GM18867 (cell line): ENCODE results near the gene IL3RA.
A peak's percentile ranks its signal among the peaks of the same experiment; 100 is the strongest.
"Not testable (repeated sequence)": the region's sequence is repeated elsewhere in the genome, so short reads cannot be mapped to it uniquely, and the experiment has no call there.

Source experiments
- ATAC-seq: cut with Tn5 transposase; IDR thresholded peaks from one replicate; pipeline ENCODE4 v1.9.1; 2021; ENCODE audit warnings: mild to moderate bottlenecking, moderate library complexity; ENCODE audit not compliant: unreplicated experiment

IL3RA gene

GRCh38 chrX:1327651-1328304, 8.8 kb upstream of the IL3RA start:
- ATAC-seq: peak; percentile 32

GRCh38 chrX:1330605-1331004, 6.0 kb upstream of the IL3RA start:
- no peak for ATAC-seq

GRCh38 chrX:1332433-1332832, 4.2 kb upstream of the IL3RA start:
- ATAC-seq: not testable (repeated sequence)

- ATAC-seq: no peak
These were observed 1.7 kb upstream of the IL3RA start for GRCh38 chrX:1334854-1335253.

- peak; percentile 30 for ATAC-seq
These were observed 579 bp downstream of the IL3RA start for GRCh38 chrX:1336948-1337779.

- ATAC-seq: no peak
These were observed 5.1 kb downstream of the IL3RA start for GRCh38 chrX:1341545-1342184.

GRCh38 chrX:1349606-1350005, 13.0 kb downstream of the IL3RA start:
- ATAC-seq: not testable (repeated sequence)

- no peak for ATAC-seq
These were observed 15.6 kb downstream of the IL3RA start for GRCh38 chrX:1351981-1352714.

- no peak for ATAC-seq
These were observed 17.7 kb downstream of the IL3RA start for GRCh38 chrX:1354036-1355019.

GRCh38 chrX:1355131-1356046, 18.8 kb downstream of the IL3RA start:
- ATAC-seq: no peak

- ATAC-seq: no peak
These were observed 21.4 kb downstream of the IL3RA start for GRCh38 chrX:1357993-1358392.

- ATAC-seq: no peak
These were observed 22.4 kb downstream of the IL3RA start for GRCh38 chrX:1358793-1359476.

- no peak for ATAC-seq
These were observed 22.9 kb downstream of the IL3RA start for GRCh38 chrX:1359477-1359873.

- ATAC-seq: no peak
These were observed 23.6 kb downstream of the IL3RA start for GRCh38 chrX:1360171-1360570.

GRCh38 chrX:1361275-1361674, 24.7 kb downstream of the IL3RA start:
- no peak for ATAC-seq

- no peak for ATAC-seq
These were observed 25.3 kb downstream of the IL3RA start for GRCh38 chrX:1361910-1362309.

GRCh38 chrX:1366363-1366762, 29.8 kb downstream of the IL3RA start:
- not testable (repeated sequence) for ATAC-seq

- no peak for ATAC-seq
These were observed 31.8 kb downstream of the IL3RA start for GRCh38 chrX:1368385-1368698.
